GM12873 (cell line): ENCODE measurements around the gene MYH6.

Source experiments
- TF ChIP-seq, protein P1 (sequence below): IDR thresholded peaks from 2 replicates; pipeline ENCODE4 v1.5.1; 2012; ENCODE audit warnings: low read depth, mild to moderate bottlenecking, moderate library complexity, low read length, control low read depth; ENCODE audit not compliant: insufficient read depth; ENCODE audit errors: missing control alignments

The MYH6 gene

DNA sequence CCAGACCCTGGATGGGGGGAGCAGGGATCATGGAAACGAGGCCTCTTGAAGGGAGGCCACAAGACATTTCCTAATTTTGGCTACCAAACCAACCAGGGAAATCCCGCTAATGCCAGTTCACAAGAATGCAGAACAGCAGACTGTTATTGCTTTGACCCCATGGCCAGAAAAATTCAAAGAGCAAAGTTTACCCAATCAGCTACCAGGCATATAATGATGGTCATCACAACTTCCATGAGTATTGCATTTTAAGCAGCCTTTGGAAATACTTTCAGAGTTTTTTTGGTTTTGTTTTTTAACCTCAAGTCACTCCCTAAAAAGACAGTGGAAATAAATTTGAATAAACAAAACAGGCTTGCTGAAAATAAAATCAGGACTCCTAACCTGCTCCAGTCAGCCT, 35.6 kb downstream of the MYH6 start, which contains the start of gene IL25:
Gene IL25 (plus strand): TSS at position 301 of the 400 bp plus-strand sequence.
- TF ChIP-seq, protein P1, sequence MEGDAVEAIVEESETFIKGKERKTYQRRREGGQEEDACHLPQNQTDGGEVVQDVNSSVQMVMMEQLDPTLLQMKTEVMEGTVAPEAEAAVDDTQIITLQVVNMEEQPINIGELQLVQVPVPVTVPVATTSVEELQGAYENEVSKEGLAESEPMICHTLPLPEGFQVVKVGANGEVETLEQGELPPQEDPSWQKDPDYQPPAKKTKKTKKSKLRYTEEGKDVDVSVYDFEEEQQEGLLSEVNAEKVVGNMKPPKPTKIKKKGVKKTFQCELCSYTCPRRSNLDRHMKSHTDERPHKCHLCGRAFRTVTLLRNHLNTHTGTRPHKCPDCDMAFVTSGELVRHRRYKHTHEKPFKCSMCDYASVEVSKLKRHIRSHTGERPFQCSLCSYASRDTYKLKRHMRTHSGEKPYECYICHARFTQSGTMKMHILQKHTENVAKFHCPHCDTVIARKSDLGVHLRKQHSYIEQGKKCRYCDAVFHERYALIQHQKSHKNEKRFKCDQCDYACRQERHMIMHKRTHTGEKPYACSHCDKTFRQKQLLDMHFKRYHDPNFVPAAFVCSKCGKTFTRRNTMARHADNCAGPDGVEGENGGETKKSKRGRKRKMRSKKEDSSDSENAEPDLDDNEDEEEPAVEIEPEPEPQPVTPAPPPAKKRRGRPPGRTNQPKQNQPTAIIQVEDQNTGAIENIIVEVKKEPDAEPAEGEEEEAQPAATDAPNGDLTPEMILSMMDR: no peak

DNA sequence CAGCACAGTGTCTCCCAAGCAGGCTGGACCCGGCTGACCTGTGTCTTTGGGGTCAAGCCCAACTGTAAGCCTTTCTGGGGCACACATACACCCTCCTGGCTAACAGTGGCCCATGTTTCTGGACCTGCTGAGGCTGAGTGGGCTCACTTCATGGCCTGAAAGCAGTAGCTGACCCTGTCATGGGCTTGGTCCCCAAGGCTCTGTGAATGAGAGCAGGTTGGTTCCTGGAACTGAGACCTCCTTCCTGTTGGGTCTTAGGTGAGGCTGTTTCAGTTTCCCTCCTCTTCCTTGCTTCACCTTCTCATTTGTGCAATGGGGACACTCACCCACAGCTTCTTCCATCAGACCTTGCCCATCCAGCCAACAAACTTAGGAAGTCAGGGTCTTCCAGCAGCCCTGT, 36.2 kb downstream of the MYH6 start:
- TF ChIP-seq, protein P1: no peak

DNA sequence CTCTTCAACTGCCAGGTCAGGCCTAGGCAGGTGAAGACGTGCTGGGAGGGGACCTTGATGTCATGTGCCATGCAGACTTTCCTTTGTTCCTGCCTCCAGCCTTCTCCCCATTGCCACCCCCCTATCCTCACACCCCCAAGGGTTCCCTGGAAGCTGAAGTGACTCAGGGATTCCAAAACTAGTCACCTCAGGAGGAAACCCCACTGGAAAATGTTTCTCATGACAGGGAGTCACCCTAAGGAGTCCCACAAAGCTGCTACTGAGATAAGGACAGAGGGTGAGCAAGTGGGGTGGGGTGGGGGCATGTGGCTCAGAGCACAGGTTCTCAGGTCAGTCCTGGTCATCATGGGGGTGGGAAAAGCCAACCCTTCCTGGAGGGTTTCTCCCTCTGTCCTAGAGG, 37.9 kb downstream of the MYH6 start:
- TF ChIP-seq, protein P1: no peak

DNA sequence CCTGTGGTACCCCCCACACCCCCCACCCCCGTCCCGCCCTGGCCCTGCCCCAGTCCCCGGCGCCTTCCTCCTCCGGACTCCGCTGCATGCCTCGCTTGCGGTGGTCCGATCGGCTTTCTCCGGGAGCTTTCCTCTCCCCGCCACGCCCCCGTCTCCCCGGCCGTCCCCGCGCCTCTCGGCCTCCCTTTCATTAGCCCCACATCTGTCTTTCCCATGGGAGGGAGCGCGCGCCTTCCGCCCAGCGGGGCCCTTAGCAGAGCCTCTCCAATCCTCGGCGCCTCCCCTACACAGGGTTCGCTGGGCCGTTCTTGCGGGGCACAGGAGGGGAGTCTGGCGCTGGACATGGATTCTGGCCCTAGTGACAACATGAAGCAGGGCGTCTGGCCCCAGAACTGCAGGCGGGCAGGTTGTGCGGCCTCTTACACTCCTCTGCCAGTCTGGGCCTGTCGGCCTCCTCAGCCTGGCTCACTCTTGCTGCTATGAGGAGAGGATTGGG, 41.6 kb downstream of the MYH6 start:
- TF ChIP-seq, protein P1: no peak

DNA sequence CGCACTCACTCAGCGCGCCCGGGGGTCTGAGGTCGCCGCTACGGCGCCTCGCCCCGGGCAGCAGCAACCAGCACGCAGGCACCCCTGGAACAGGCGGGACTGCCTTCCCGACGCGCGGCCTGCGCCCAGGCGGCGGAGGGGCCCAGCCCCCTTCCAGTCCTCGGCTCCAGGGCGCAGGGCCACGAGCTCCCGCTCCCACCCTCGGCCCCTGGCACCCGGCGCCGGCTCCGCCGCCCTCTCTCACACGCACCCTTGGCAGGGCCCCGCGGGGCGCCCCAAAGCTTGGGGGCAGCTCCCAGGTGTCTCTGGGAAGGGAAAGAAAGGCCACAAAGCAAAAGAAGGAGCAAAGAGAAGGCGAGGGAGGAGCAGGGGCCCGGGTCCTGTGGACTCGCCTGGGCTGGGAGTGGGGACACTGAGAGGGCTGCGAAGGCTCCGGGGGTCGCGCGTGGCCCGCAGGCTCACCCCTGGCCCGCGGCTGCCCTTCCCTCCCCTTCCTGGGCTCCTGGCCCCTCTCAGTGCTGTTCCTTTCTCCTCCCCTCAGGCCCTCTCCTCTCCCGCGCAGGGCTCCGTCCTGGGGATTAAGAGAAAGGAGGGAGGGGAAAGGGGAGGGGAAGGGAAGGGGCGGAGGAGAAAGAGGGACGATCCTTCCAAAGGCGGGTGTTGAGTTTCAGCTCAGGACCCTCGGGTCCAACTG, 42.2 kb downstream of the MYH6 start:
- TF ChIP-seq, protein P1: no peak

DNA sequence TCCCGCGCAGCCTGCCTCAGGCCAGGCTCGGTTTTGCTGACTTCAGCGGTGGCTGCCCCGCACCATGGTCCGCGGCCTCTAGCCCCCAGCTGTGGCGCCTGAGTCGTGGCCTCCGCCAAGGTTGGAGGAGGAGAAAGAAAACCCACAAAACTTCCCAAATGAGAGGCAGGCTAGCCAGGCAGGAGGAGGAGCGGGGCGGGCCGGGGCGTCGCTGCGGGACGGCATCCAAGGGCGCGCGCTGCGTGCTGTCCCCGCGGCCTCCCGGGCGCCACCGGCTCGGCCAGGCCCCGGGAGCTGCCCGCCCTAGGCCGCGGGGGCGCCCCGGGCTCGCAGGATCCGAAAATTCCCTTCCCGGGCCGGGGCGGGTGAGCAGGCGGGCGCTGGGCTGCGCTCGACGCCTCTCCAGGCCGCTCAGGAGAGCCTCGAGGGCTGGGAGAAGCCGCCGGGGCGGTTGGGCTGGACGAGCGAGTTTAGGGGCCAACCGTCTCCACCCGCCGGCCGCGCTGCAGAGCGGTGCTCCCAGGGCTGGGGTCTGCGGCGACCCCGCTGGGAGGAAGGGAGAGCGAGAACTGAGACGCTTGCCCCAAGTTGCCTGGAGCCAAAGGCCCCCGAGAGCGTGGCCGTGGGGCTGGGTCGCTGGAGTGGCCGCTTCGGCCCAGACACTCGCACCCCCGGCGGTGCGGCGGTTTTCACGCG, 42.9 kb downstream of the MYH6 start, which contains the start of gene EFS:
Gene EFS (minus strand): TSS at position 137 of the 696 bp plus-strand sequence. CDS start 147 bp downstream, outside the sequence.
- TF ChIP-seq, protein P1: no peak
